A673 (cell line): ENCODE results near the gene AMPH. TPM values are rescaled to one million over a fixed set of nuclear protein-coding genes. Genes with fewer than 3 reads are reported as not detected.

Experiments
- BruUV-seq: library from RNA; stranded (reverse); fragments of 400-500 nt; replicated peaks from 2 replicates; lab custom pipeline; 2021; lab: Mats Ljungman, UMichigan
- CTCF ChIA-PET: fragments of 300-600 bp; sonication (Branson Sonifier 250); formaldehyde crosslinking; loops from one replicate; lab custom pipeline; 2022; ENCODE audit warnings: antibody characterized with exemption; lab: Charles Lee
- POLR2A ChIA-PET: fragments of 300-600 bp; sonication (Branson Sonifier 250); formaldehyde crosslinking; loops from one replicate; lab custom pipeline; 2022; ENCODE audit warnings: antibody characterized with exemption; ENCODE audit not compliant: low non-redundant PET; lab: Charles Lee
- DNase-seq: peaks from one replicate; pipeline ENCODE4 v3.0.0-alpha.2; 2015; ENCODE audit warnings: low spot score
- H3K27ac ChIP-seq: fragments of 200-600 bp; sonication (generic); 2 replicates; pipeline ENCODE4 v1.5.1; 2016; ENCODE audit warnings: mixed run types, low read depth, mild to moderate bottlenecking, mixed read lengths, antibody characterized with exemption, low read length; ENCODE audit not compliant: poor library complexity, severe bottlenecking
- H3K27me3 ChIP-seq: fragments of 200-600 bp; sonication (generic); replicated peaks from 2 replicates; pipeline ENCODE4 v1.6.1; 2017; ENCODE audit warnings: mixed run types, low read depth, mild to moderate bottlenecking, mixed read lengths, antibody characterized with exemption, low read length; ENCODE audit not compliant: insufficient read depth, poor library complexity
- H3K36me3 ChIP-seq: fragments of 200-600 bp; sonication (generic); 2 replicates; pipeline ENCODE4 v1.6.1; 2016; ENCODE audit warnings: mixed run types, mild to moderate bottlenecking, mixed read lengths, antibody characterized with exemption, low read length; ENCODE audit not compliant: insufficient read depth, poor library complexity, severe bottlenecking
- H3K4me1 ChIP-seq: fragments of 200-600 bp; sonication (generic); 2 replicates; pipeline ENCODE4 v1.6.1; 2017; ENCODE audit warnings: mixed run types, mild to moderate bottlenecking, mixed read lengths, antibody characterized with exemption, low read length; ENCODE audit not compliant: insufficient read depth, poor library complexity, severe bottlenecking
- H3K4me3 ChIP-seq: fragments of 200-600 bp; sonication (generic); 2 replicates; pipeline ENCODE4 v1.5.1; 2016; ENCODE audit warnings: low read depth, mixed run types, mild to moderate bottlenecking, mixed read lengths, low read length; ENCODE audit not compliant: poor library complexity, severe bottlenecking
- H3K9me3 ChIP-seq: fragments of 200-600 bp; sonication (generic); 2 replicates; pipeline ENCODE4 v1.6.1; 2016; ENCODE audit warnings: mixed run types, low read depth, mild to moderate bottlenecking, mixed read lengths, antibody characterized with exemption, low read length; ENCODE audit not compliant: poor library complexity, severe bottlenecking
- EZH2 ChIP-seq: fragments of 200-600 bp; sonication (generic); IDR thresholded peaks from 2 replicates; pipeline ENCODE4 v1.6.1; 2017; ENCODE audit warnings: borderline replicate concordance, low read depth, mild to moderate bottlenecking, mixed read lengths, antibody characterized with exemption, low read length; ENCODE audit not compliant: poor library complexity, severe bottlenecking
- intact Hi-C: fragments of 100-400 bp; cut with micrococcal nuclease; formaldehyde crosslinking; loops from one replicate; pipeline ENCODE4 v1.10.0; 2022; ENCODE audit not compliant: unreplicated experiment
- total RNA-seq: library from RNA; stranded (reverse); gene quantifications from 2 replicates; pipeline ENCODE4 v1.2.3, GENCODE V29; 2021
- TF ChIP-seq, protein P1 (sequence below): fragments of 300-800, 200-600 bp; sonication (generic); conservative IDR thresholded peaks from 2 replicates; pipeline ENCODE4 v1.5.1; 2017; ENCODE audit warnings: low read depth, mild to moderate bottlenecking, antibody characterized with exemption, low read length, moderate library complexity, mixed read lengths

Gene AMPH
- total RNA-seq, 1 experiment from 2014 or later, result 2.1 TPM

DNA sequence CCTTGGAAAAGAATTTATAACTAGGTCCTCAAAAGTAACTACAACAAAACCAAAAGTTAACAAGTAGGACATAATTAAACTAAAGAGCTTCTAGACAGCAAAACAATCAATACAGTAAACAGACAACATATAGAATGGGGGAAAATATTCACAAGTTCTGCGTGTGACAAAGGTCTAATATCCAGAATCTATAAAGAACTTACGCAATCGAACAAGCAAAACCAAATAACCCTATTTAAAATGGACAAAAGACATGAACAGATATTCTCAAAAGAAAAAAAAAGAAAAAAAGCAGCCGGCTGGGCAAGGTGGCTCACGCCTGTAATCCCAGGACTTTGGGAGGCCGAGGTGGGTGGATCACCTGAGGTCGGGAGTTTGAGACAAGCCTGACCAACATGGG lies 33.8 kb upstream of the AMPH start:
- no peak for DNase-seq
- no peak overlapping the region for H3K4me3 ChIP-seq
- ChIA-PET CTCF (no interaction called here), POLR2A (no interaction called here)
- no peaks in the 10 kb centered on the region for H3K4me1 ChIP-seq
- intact Hi-C loops, result no loop called here
- peaks cover 17% of the 10 kb centered on the region for H3K27me3 ChIP-seq
- H3K9me3 ChIP-seq, result no peaks in the 10 kb centered on the region
- H3K36me3 ChIP-seq, result no peaks in the 10 kb centered on the region
- no peak for TF ChIP-seq EZH2
- TF ChIP-seq, protein P1, sequence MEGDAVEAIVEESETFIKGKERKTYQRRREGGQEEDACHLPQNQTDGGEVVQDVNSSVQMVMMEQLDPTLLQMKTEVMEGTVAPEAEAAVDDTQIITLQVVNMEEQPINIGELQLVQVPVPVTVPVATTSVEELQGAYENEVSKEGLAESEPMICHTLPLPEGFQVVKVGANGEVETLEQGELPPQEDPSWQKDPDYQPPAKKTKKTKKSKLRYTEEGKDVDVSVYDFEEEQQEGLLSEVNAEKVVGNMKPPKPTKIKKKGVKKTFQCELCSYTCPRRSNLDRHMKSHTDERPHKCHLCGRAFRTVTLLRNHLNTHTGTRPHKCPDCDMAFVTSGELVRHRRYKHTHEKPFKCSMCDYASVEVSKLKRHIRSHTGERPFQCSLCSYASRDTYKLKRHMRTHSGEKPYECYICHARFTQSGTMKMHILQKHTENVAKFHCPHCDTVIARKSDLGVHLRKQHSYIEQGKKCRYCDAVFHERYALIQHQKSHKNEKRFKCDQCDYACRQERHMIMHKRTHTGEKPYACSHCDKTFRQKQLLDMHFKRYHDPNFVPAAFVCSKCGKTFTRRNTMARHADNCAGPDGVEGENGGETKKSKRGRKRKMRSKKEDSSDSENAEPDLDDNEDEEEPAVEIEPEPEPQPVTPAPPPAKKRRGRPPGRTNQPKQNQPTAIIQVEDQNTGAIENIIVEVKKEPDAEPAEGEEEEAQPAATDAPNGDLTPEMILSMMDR, result no peak
- BruUV-seq, result no TSS peak
- no peak overlapping the region for H3K27ac ChIP-seq

DNA sequence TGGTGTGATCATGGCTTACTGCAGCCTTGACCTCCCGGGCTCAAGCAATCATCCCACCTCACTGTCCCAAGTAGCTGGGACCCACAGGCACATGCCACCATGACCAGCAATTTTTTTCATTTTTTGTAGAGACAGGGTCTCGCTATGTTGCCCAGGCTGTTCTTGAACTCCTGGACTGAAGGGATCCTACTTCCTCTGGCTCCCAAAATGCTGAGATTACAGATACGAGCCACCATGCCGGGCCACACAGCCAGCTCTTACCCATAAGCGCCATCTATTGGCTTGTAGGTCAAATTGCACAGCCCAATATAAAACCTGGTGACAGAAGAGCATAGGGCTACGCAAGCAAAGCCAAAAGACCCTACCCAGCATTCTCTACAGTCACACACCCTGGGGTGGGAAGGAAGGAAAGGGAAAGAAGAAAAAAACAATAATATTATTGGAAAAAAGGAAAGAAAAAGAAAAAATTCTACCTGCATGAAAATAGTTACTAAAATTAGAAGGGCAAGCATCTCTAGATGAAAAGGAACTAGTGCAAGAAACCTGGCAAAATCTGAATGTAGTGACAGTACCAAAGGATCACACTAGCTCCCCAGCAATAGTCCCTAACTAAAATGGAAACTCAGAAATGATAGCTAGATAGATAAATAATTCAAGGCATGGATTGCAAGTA lies 29.4 kb upstream of the AMPH start:
- no TSS peak for BruUV-seq

DNA sequence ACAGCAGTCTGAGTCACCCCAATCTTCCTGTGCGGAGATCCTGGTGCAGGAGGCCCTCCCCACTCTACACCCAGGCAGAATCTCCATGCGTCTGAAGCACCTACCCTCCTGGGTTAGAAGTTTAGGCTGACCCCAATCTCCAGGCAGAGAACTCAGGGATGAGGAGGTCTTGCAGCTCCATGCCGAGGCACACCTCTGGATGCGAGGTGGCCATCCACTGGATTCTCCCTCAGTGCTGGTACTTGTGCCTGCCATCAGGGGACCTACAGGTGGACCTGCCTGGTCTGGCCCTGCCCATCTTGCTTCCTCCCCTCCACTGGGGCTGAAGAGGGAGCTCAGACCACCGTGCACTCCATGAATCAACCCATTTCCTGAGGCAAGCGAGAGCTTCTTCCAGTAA lies 28.8 kb upstream of the AMPH start:
- BruUV-seq, result no TSS peak
- Histone ChIP-seq H3K9me3 (no peaks in the 10 kb centered on the region), H3K4me3 (no peak overlapping the region), H3K36me3 (no peaks in the 10 kb centered on the region), H3K4me1 (peaks cover 11% of the 10 kb centered on the region), H3K27ac (no peak overlapping the region), H3K27me3 (peaks cover 17% of the 10 kb centered on the region)
- intact Hi-C loops, result loop anchor here (1.0 kb wide), 2 partner anchors 208 to 262 kb away; no protein-coding TSS in a partner anchor
- CTCF ChIA-PET, result interaction anchor here (0.5 to 1.0 kb wide), 7 partner anchors 17 to 269 kb away, joined by 3 to 6 read pairs (median 3); no protein-coding TSS in a partner anchor
- POLR2A ChIA-PET, result no interaction called here
- DNase-seq, result no peak
- TF ChIP-seq, protein P1, result no peak
- no peak for TF ChIP-seq EZH2

More for the DNA sequence above, 29.4 kb upstream of the AMPH start:
- H3K27me3 ChIP-seq, result peaks cover 17% of the 10 kb centered on the region
- ChIA-PET POLR2A (no interaction called here), CTCF (interaction anchor here (0.5 to 1.0 kb wide), 7 partner anchors 17 to 270 kb away, joined by 3 to 6 read pairs (median 3); no protein-coding TSS in a partner anchor)
- no peaks in the 10 kb centered on the region for H3K9me3 ChIP-seq
- no peak overlapping the region for H3K4me3 ChIP-seq
- no peak overlapping the region for H3K27ac ChIP-seq
- H3K36me3 ChIP-seq, result no peaks in the 10 kb centered on the region
- no peak for TF ChIP-seq EZH2
- TF ChIP-seq, protein P1, result peak; percentile 88
- DNase-seq, result peak; percentile 73
- H3K4me1 ChIP-seq, result peaks cover 11% of the 10 kb centered on the region
- intact Hi-C loops, result loop anchor here (1.0 kb wide), 2 partner anchors 208 to 262 kb away; no protein-coding TSS in a partner anchor
